ENCODE results near the gene EIF2AK3.

The EIF2AK3 gene

DNA sequence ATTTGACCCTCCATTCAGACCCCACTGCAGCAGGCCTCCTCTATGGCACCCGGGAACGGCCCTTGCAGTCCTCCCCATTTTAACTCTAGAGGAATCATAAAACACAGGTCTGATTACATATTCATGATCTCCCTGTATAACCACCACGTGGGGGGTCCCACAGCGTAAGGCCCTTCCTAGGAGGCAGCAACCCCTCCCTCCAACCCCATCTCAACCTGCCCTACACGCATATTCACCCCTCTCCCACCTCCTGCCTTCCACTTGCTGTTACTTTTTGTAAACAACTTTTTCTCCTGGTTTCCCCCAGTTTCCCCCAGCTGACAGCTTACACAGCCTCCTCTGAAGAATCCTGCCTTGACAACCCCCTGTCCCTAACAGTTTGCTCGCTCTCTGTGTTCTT, 89.6 kb downstream of the EIF2AK3 start:
- no peak for DNase-seq

DNA sequence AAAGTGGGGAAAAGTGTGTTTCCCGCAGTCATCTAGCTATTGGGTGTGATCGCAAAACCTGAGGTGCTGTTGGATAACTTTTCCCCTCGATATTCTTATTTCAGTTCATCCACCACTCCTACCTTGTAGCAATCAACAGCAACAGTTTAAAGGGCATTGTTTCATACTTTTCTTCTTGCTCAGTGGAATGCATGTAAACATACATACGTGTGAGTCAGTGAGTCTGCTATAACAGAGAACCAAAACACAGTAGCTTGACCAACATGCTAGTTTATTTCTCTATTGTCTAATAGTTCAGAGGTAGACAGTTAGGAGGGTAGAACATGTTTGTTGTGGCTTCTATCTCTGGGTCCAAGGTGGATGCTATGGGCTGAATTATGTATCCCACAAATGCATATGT, 97.2 kb downstream of the EIF2AK3 start:
- DNase-seq: no peak

DNA sequence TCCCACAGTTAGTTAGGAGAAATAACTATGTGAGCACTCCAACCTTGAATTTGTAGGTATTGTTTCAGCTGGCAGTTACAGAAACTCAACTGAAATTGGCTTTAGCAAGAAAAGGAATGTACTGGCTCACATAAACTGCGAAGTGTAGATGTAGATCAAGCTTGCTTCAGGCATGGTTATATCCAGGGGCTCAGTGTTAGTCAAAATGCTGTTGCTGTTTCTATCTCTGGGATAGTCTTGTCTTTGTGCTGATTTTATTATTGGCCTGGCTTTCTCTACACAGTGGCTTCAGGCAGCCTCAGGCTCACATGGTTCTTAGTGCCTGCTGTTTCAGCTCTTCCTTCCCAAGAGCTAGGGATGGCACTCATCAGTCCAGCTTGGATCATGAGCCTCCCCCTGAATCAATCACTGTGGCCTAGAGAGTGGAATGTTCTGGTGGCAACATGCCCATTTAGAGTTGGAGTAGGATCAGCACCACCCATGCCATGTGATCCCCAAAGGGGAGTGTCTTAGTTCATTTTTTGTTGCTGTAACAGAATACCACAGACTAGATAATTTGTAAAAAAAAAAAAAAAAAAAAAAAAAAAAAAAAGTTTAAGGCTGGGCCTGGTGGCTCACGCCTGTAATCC, 105.7 kb downstream of the EIF2AK3 start:
- DNase-seq: no peak

DNA sequence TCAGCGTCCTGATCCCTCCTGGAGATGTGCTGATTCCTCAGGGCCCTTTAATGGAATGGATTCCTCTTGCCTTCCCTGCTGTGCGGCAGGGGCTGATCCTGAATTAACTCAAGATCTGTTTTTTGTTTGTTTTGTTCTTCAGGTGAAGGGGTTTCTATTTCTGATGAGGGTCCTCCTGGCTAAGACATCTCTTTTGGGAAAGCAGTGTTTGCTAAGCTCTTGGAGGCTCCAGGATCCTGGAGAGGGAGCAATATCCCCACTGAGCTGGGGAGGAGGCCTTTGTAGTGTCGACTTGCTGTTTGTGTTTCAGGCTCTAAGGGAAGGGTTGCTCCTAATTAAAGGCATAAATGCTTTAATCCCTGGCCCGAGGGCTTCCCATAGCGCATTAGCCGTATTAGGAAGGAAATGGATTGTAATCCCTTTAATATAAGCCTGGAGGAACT, 109.5 kb downstream of the EIF2AK3 start:
- DNase-seq: no peak

Data from Kasumi-1 (cell line).